Measurements from ENCODE around the gene UGT1A10. TPM values are rescaled to one million over a fixed set of nuclear protein-coding genes. Genes with fewer than 3 reads are reported as not detected.
"Not testable (repeated sequence)": the region's sequence is repeated elsewhere in the genome, so short reads cannot be mapped to it uniquely, and the experiment has no call there.

Gene UGT1A10
- total and polyA plus RNA-seq, 4 donors: 0.03 to 0.14 TPM; not detected in 2

- DNase-seq: no peak
- 56 to 73% methylated on average over 2 of the region's 2 CpGs for WGBS, 2 donors
- no peaks in the 10 kb centered on the region for H3K27me3 ChIP-seq (ENCODE audit: control insufficient read depth in 3 of 3, insufficient read depth in 3 of 3, low read length in 2 of 3)
- H3K36me3 ChIP-seq (ENCODE audit: control insufficient read depth in 4 of 4, insufficient read depth in 4 of 4, low read length in 4 of 4): no peaks in the 10 kb centered on the region
- ATAC-seq (ENCODE audit: insufficient read depth, low FRiP score): no peak
- no peak overlapping the region for H3K4me3 ChIP-seq
- no peaks in the 10 kb centered on the region for H3K9me3 ChIP-seq (ENCODE audit: control insufficient read depth in 4 of 4, insufficient read depth in 3 of 4, low read length in 3 of 4)
- H3K9ac ChIP-seq (ENCODE audit: insufficient read depth in 1 of 2, low read length in 2 of 2): no peak overlapping the region
- H3K27ac ChIP-seq (ENCODE audit: low read depth in 1 of 2, low read length in 1 of 2): no peak overlapping the region
- no peaks in the 10 kb centered on the region for H3K4me1 ChIP-seq (ENCODE audit: control insufficient read depth in 5 of 5, insufficient read depth in 5 of 5, low read length in 5 of 5)
- TF ChIP-seq, protein P1, sequence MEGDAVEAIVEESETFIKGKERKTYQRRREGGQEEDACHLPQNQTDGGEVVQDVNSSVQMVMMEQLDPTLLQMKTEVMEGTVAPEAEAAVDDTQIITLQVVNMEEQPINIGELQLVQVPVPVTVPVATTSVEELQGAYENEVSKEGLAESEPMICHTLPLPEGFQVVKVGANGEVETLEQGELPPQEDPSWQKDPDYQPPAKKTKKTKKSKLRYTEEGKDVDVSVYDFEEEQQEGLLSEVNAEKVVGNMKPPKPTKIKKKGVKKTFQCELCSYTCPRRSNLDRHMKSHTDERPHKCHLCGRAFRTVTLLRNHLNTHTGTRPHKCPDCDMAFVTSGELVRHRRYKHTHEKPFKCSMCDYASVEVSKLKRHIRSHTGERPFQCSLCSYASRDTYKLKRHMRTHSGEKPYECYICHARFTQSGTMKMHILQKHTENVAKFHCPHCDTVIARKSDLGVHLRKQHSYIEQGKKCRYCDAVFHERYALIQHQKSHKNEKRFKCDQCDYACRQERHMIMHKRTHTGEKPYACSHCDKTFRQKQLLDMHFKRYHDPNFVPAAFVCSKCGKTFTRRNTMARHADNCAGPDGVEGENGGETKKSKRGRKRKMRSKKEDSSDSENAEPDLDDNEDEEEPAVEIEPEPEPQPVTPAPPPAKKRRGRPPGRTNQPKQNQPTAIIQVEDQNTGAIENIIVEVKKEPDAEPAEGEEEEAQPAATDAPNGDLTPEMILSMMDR (IDR thresholded peaks at IDR 0.05; ENCODE audit: control extremely low read depth, extremely low read depth): no peak
These were observed 77.9 kb downstream of the UGT1A10 start for GRCh38 chr2:233714121-233714520.

GRCh38 chr2:233718552-233718951 lies 82.3 kb downstream of the UGT1A10 start, which contains the start of gene UGT1A4:
Gene UGT1A4, plus strand, starts transcription at chr2:233718736. Its CDS starts 85 bp downstream, at chr2:233718821.
- ATAC-seq (ENCODE audit: insufficient read depth, low FRiP score) (no peak), DNase-seq (no peak)
- no peak within 1 kb of the TSS for H3K9ac ChIP-seq (ENCODE audit: insufficient read depth in 1 of 2, low read length in 2 of 2)
- H3K36me3 ChIP-seq (ENCODE audit: control insufficient read depth in 4 of 4, insufficient read depth in 4 of 4, low read length in 4 of 4): no peaks in the 10 kb centered on the region
- H3K27ac ChIP-seq (ENCODE audit: low read depth in 1 of 2, low read length in 1 of 2): no peak within 1 kb of the TSS
- peaks cover 0 to 5% (median 0%) of the 10 kb centered on the region in 3 donors for H3K27me3 ChIP-seq (ENCODE audit: control insufficient read depth in 3 of 3, insufficient read depth in 3 of 3, low read length in 2 of 3)
- H3K4me1 ChIP-seq (ENCODE audit: control insufficient read depth in 5 of 5, insufficient read depth in 5 of 5, low read length in 5 of 5): no peaks in the 10 kb centered on the region
- 87 to 90% methylated on average over 7 of the region's 7 CpGs for WGBS, 2 donors
- TF ChIP-seq, protein P1 (IDR thresholded peaks at IDR 0.05; ENCODE audit: control extremely low read depth, extremely low read depth): no peak
- H3K9me3 ChIP-seq (ENCODE audit: control insufficient read depth in 4 of 4, insufficient read depth in 3 of 4, low read length in 3 of 4): no peaks in the 10 kb centered on the region
- H3K4me3 ChIP-seq: no peak within 1 kb of the TSS

GRCh38 chr2:233728723-233729301 lies 92.6 kb downstream of the UGT1A10 start, which contains the start of gene UGT1A3:
Gene UGT1A3, plus strand, starts transcription at chr2:233729042. Its CDS starts 85 bp downstream, at chr2:233729127.
- TF ChIP-seq, protein P1 (IDR thresholded peaks at IDR 0.05; ENCODE audit: control extremely low read depth, extremely low read depth): no peak
- Histone ChIP-seq H3K27ac (ENCODE audit: low read depth in 1 of 2, low read length in 1 of 2) (no peak within 1 kb of the TSS), H3K27me3 (ENCODE audit: control insufficient read depth in 3 of 3, insufficient read depth in 3 of 3, low read length in 2 of 3) (no peaks in the 10 kb centered on the region), H3K4me1 (ENCODE audit: control insufficient read depth in 5 of 5, insufficient read depth in 5 of 5, low read length in 5 of 5) (no peaks in the 10 kb centered on the region), H3K4me3 (no peak within 1 kb of the TSS), H3K9me3 (ENCODE audit: control insufficient read depth in 4 of 4, insufficient read depth in 3 of 4, low read length in 3 of 4) (peaks cover 0 to 4% (median 0%) of the 10 kb centered on the region in 4 donors), H3K9ac (ENCODE audit: insufficient read depth in 1 of 2, low read length in 2 of 2) (no peak within 1 kb of the TSS), H3K36me3 (ENCODE audit: control insufficient read depth in 4 of 4, insufficient read depth in 4 of 4, low read length in 4 of 4) (no peaks in the 10 kb centered on the region)
- 77 to 92% methylated on average over 8 of the region's 8 CpGs for WGBS, 2 donors
- DNase-seq (no peak), ATAC-seq (ENCODE audit: insufficient read depth, low FRiP score) (no peak)

DNA sequence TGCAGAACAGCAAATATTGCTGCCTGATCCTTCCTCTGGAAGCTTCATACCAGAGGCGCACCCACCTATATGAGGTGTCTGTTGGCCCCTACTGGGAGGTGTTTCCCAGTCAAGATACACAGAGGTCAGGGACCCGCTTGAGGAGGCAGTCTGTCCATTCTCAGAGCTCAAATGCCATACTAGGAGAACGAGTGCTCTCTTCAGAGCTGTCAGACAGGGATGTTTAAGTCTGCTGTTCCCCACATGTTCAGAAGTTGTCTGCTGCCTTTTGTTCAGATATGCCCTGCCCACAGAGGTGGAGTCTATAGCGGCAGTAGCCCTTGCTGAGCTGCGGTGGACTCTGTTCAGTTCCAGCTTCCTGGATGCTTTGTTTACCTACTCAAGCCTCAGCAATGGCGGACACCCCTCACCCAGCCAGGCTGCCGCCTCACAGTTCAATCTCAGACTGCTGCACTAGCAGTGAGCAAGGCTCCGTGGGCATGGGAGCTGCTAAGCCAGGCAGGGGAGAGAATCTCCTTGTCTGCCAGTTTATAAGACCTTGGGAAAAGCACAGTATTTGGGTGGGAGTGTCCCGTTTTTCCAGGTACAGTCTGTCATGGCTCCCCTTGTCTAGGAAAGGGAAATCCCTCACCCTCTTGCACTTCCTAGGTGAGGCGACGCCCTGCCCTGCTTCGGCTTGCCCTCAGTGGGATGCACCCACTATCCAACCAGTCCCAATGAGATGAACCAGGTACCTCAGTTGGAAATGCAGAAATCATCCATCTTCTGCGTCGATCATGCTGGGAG lies 100.8 kb downstream of the UGT1A10 start:
- not testable (repeated sequence) for DNase-seq; H3K27ac ChIP-seq (ENCODE audit: low read depth in 1 of 2, low read length in 1 of 2); ATAC-seq (ENCODE audit: insufficient read depth, low FRiP score); H3K9ac ChIP-seq (ENCODE audit: insufficient read depth in 1 of 2, low read length in 2 of 2); H3K36me3 ChIP-seq (ENCODE audit: control insufficient read depth in 4 of 4, insufficient read depth in 4 of 4, low read length in 4 of 4); H3K27me3 ChIP-seq (ENCODE audit: control insufficient read depth in 3 of 3, insufficient read depth in 3 of 3, low read length in 2 of 3); H3K4me1 ChIP-seq (ENCODE audit: control insufficient read depth in 5 of 5, insufficient read depth in 5 of 5, low read length in 5 of 5); H3K4me3 ChIP-seq; H3K9me3 ChIP-seq (ENCODE audit: control insufficient read depth in 4 of 4, insufficient read depth in 3 of 4, low read length in 3 of 4)
- 83 to 89% methylated on average over 14 of the region's 14 CpGs for WGBS, 2 donors

All from lung (tissue), 12 donors.